Activated CD8-positive, alpha-beta T cell treated with anti-CD3 and anti-CD28 coated beads, Interleukin-2, amount 10 ng/mL, durations not matched to agents 7 days and 5 days (primary cell): ENCODE data around the gene SIK3. TPM values are rescaled to one million over a fixed set of nuclear protein-coding genes. Genes with fewer than 3 reads are reported as not detected.
A peak's percentile ranks its signal among the peaks of the same experiment; 100 is the strongest.

ENCODE experiments used
- ATAC-seq: fragments of 150-1000 bp; cut with Tn5 transposase; one replicate; pipeline ENCODE4 v1.10.0; 2021; ENCODE audit warnings: moderate library complexity
- CTCF ChIA-PET: fragments of 350-600 bp; sonication (Branson Sonifier 250); formaldehyde crosslinking; loops from one replicate; lab custom pipeline; 2021; ENCODE audit warnings: antibody characterized with exemption; lab: Charles Lee
- POLR2A ChIA-PET: fragments of 350-600 bp; sonication (Branson Sonifier 250); formaldehyde crosslinking; loops from one replicate; lab custom pipeline; 2021; ENCODE audit warnings: antibody characterized with exemption; lab: Charles Lee
- DNase-seq: peaks from one replicate; pipeline ENCODE4 v3.0.0-alpha.2; 2020
- H3K27ac Mint-ChIP-seq: one replicate; pipeline ENCODE4 v1.8.0; 2021; ENCODE audit warnings: mild to moderate bottlenecking, mixed read lengths
- H3K27me3 Mint-ChIP-seq: one replicate; pipeline ENCODE4 v1.8.0; 2021; ENCODE audit warnings: low read depth, mixed read lengths
- H3K36me3 Mint-ChIP-seq: one replicate; pipeline ENCODE4 v1.8.0; 2021; ENCODE audit warnings: low read depth, mixed read lengths
- H3K4me1 Mint-ChIP-seq: one replicate; pipeline ENCODE4 v1.8.0; 2021; ENCODE audit warnings: low read depth, mixed read lengths
- H3K4me3 Mint-ChIP-seq: one replicate; pipeline ENCODE4 v1.8.0; 2021; ENCODE audit warnings: mild to moderate bottlenecking, mixed read lengths
- H3K9me3 Mint-ChIP-seq: one replicate; pipeline ENCODE4 v1.8.0; 2022; ENCODE audit warnings: mixed read lengths; ENCODE audit not compliant: insufficient read depth
- total RNA-seq, 2 experiments: library from RNA; stranded (reverse); gene quantifications; one replicate each; pipeline ENCODE4 v1.2.3, GENCODE V29; 2021

The SIK3 gene
- total RNA-seq, 2 experiments from 2014 or later, result 25.9 to 31.4 TPM

- Mint-ChIP-seq H3K4me3 (no peak overlapping the region), H3K27ac (no peak overlapping the region), H3K9me3 (no peaks in the 10 kb centered on the region), H3K36me3 (peaks cover 5% of the 10 kb centered on the region), H3K4me1 (peaks cover 16% of the 10 kb centered on the region), H3K27me3 (no peaks in the 10 kb centered on the region)
- ATAC-seq, result no peak
- DNase-seq, result no peak
- POLR2A ChIA-PET, result no interaction called here
- CTCF ChIA-PET, result interaction anchor here (0.7 to 3.4 kb wide), 7 partner anchors 8 to 218 kb away, joined by 3 to 18 read pairs (median 5); no protein-coding TSS in a partner anchor
These were observed 210.2 kb downstream of the SIK3 start for GRCh38 chr11:116888024-116888423.

GRCh38 chr11:116885951-116886655 is 212.1 kb downstream of the SIK3 start:
- ATAC-seq (no peak), DNase-seq (no peak)
- Mint-ChIP-seq H3K9me3 (no peaks in the 10 kb centered on the region), H3K27ac (no peak overlapping the region), H3K4me3 (no peak overlapping the region), H3K36me3 (peaks cover 1% of the 10 kb centered on the region), H3K4me1 (peaks cover 12% of the 10 kb centered on the region), H3K27me3 (no peaks in the 10 kb centered on the region)
- CTCF ChIA-PET, result interaction anchor here (1.1 kb wide), 1 partner anchor 50 kb away, joined by 4 read pairs; no protein-coding TSS in a partner anchor
- POLR2A ChIA-PET, result no interaction called here

GRCh38 chr11:116882386-116882785 is 215.8 kb downstream of the SIK3 start:
- ATAC-seq, result no peak
- ChIA-PET POLR2A (interaction anchor here (0.6 to 1.1 kb wide), 2 partner anchors 138 to 188 kb away, joined by 3 read pairs; no protein-coding TSS in a partner anchor), CTCF (interaction anchor here (3.5 to 6.0 kb wide), 3 partner anchors 46 to 223 kb away, joined by 17 to 57 read pairs (median 45); partner anchors contain the start of genes APOA1 and SIK3)
- Mint-ChIP-seq H3K27ac (no peak overlapping the region), H3K36me3 (no peaks in the 10 kb centered on the region), H3K4me1 (peaks cover 2% of the 10 kb centered on the region), H3K9me3 (no peaks in the 10 kb centered on the region), H3K4me3 (no peak overlapping the region), H3K27me3 (no peaks in the 10 kb centered on the region)
- DNase-seq, result no peak

- Mint-ChIP-seq H3K36me3 (no peaks in the 10 kb centered on the region), H3K4me3 (no peak overlapping the region), H3K27me3 (no peaks in the 10 kb centered on the region), H3K9me3 (no peaks in the 10 kb centered on the region), H3K27ac (no peak overlapping the region), H3K4me1 (peaks cover 2% of the 10 kb centered on the region)
- CTCF ChIA-PET, result interaction anchor here (0.8 to 6.0 kb wide), 9 partner anchors 10 to 346 kb away, joined by 4 to 57 read pairs (median 13); partner anchors contain the start of genes APOA1 and SIK3
- ATAC-seq (no peak), DNase-seq (no peak)
- POLR2A ChIA-PET, result interaction anchor here (0.8 kb wide), 1 partner anchor 216 kb away, joined by 3 read pairs; no protein-coding TSS in a partner anchor
These were observed 217.1 kb downstream of the SIK3 start for GRCh38 chr11:116881143-116881542.

- ChIA-PET POLR2A (interaction anchor here (1.4 kb wide), 1 partner anchor 106 kb away, joined by 4 read pairs; no protein-coding TSS in a partner anchor), CTCF (interaction anchor here (0.6 to 6.0 kb wide), 38 partner anchors 9 to 347 kb away, joined by 3 to 57 read pairs (median 4); partner anchors contain the start of genes APOA1, APOA5 and SIK3)
- ATAC-seq (peak; percentile 75), DNase-seq (peak; percentile 55)
- H3K27ac Mint-ChIP-seq, result peak overlapping the region; percentile 20
- no peaks in the 10 kb centered on the region for H3K9me3 Mint-ChIP-seq
- no peaks in the 10 kb centered on the region for H3K27me3 Mint-ChIP-seq
- peaks cover 4% of the 10 kb centered on the region for H3K36me3 Mint-ChIP-seq
- no peak overlapping the region for H3K4me3 Mint-ChIP-seq
- H3K4me1 Mint-ChIP-seq, result peaks cover 2% of the 10 kb centered on the region
These were observed 218.2 kb downstream of the SIK3 start for GRCh38 chr11:116879800-116880625.

- ATAC-seq, result no peak
- DNase-seq, result no peak
- Mint-ChIP-seq H3K27me3 (no peaks in the 10 kb centered on the region), H3K4me3 (no peak overlapping the region), H3K4me1 (peaks cover 2% of the 10 kb centered on the region), H3K9me3 (no peaks in the 10 kb centered on the region), H3K27ac (no peak overlapping the region), H3K36me3 (peaks cover 21% of the 10 kb centered on the region)
- ChIA-PET CTCF (interaction anchor here (0.8 to 1.2 kb wide), 3 partner anchors 41 to 229 kb away, joined by 3 to 9 read pairs (median 8); no protein-coding TSS in a partner anchor), POLR2A (no interaction called here)
These were observed 221.6 kb downstream of the SIK3 start for GRCh38 chr11:116876656-116877055.

GRCh38 chr11:116875194-116875593 is 223.0 kb downstream of the SIK3 start:
- Mint-ChIP-seq H3K27me3 (no peaks in the 10 kb centered on the region), H3K9me3 (no peaks in the 10 kb centered on the region), H3K27ac (no peak overlapping the region), H3K4me3 (no peak overlapping the region), H3K4me1 (peaks cover 8% of the 10 kb centered on the region), H3K36me3 (peaks cover 27% of the 10 kb centered on the region)
- DNase-seq (no peak), ATAC-seq (no peak)
- CTCF ChIA-PET, result interaction anchor here (1.8 kb wide), 1 partner anchor 84 kb away, joined by 4 read pairs; the partner anchor contains the start of gene APOA5
- POLR2A ChIA-PET, result interaction anchor here (0.6 kb wide), 1 partner anchor 90 kb away, joined by 4 read pairs; no protein-coding TSS in a partner anchor

- ATAC-seq (no peak), DNase-seq (no peak)
- Mint-ChIP-seq H3K27me3 (no peaks in the 10 kb centered on the region), H3K36me3 (peaks cover 32% of the 10 kb centered on the region), H3K9me3 (no peaks in the 10 kb centered on the region), H3K27ac (no peak overlapping the region), H3K4me1 (peaks cover 6% of the 10 kb centered on the region), H3K4me3 (no peak overlapping the region)
- ChIA-PET CTCF (interaction anchor here (1.8 kb wide), 1 partner anchor 83 kb away, joined by 4 read pairs; the partner anchor contains the start of gene APOA5), POLR2A (interaction anchor here (0.6 kb wide), 1 partner anchor 91 kb away, joined by 4 read pairs; no protein-coding TSS in a partner anchor)
These were observed 224.0 kb downstream of the SIK3 start for GRCh38 chr11:116874251-116874650.

- POLR2A ChIA-PET, result no interaction called here
- H3K4me1 Mint-ChIP-seq, result peaks cover 6% of the 10 kb centered on the region
- CTCF ChIA-PET, result interaction anchor here (1.8 kb wide), 1 partner anchor 82 kb away, joined by 4 read pairs; the partner anchor contains the start of gene APOA5
- ATAC-seq (no peak), DNase-seq (no peak)
- H3K27me3 Mint-ChIP-seq, result no peaks in the 10 kb centered on the region
- H3K4me3 Mint-ChIP-seq, result no peak overlapping the region
- H3K9me3 Mint-ChIP-seq, result no peaks in the 10 kb centered on the region
- no peak overlapping the region for H3K27ac Mint-ChIP-seq
- H3K36me3 Mint-ChIP-seq, result peaks cover 35% of the 10 kb centered on the region
These were observed 224.8 kb downstream of the SIK3 start for GRCh38 chr11:116873381-116873780.

GRCh38 chr11:116871248-116871647 is 227.0 kb downstream of the SIK3 start:
- DNase-seq, result no peak
- H3K27me3 Mint-ChIP-seq, result no peaks in the 10 kb centered on the region

GRCh38 chr11:116870054-116870453 is 228.2 kb downstream of the SIK3 start:
- Mint-ChIP-seq H3K36me3 (peaks cover 43% of the 10 kb centered on the region), H3K27ac (no peak overlapping the region), H3K9me3 (no peaks in the 10 kb centered on the region), H3K4me3 (no peak overlapping the region), H3K27me3 (no peaks in the 10 kb centered on the region), H3K4me1 (peaks cover 6% of the 10 kb centered on the region)
- ATAC-seq (no peak), DNase-seq (no peak)
- POLR2A ChIA-PET, result no interaction called here
- CTCF ChIA-PET, result interaction anchor here (1.4 to 3.5 kb wide), 5 partner anchors 9 to 79 kb away, joined by 3 to 21 read pairs (median 6); partner anchors contain the start of gene APOA5

More at GRCh38 chr11:116871248-116871647, 227.0 kb downstream of the SIK3 start:
- ChIA-PET CTCF (interaction anchor here (0.6 to 2.9 kb wide), 4 partner anchors 10 to 235 kb away, joined by 3 to 12 read pairs (median 4); partner anchors contain the start of gene APOA5), POLR2A (interaction anchor here (1.0 kb wide), 1 partner anchor 89 kb away, joined by 3 read pairs; no protein-coding TSS in a partner anchor)
- Mint-ChIP-seq H3K27ac (no peak overlapping the region), H3K4me3 (no peak overlapping the region), H3K9me3 (no peaks in the 10 kb centered on the region), H3K4me1 (peaks cover 6% of the 10 kb centered on the region), H3K36me3 (peaks cover 45% of the 10 kb centered on the region)
- no peak for ATAC-seq
